Testis (tissue), 3 donors: ENCODE data around the gene OLA1. TPM values are rescaled to one million over a fixed set of nuclear protein-coding genes. Genes with fewer than 3 reads are reported as not detected.

Source experiments
- DNase-seq: peaks from one replicate; pipeline ENCODE4 v3.0.0-alpha.2; 2019
- H3K27ac ChIP-seq, 2 donors: fragments of 200-600 bp; sonication (generic); one replicate each; pipeline ENCODE4 v1.5.1; 2019
- H3K27me3 ChIP-seq: fragments of 200-600 bp; sonication (generic); one replicate; pipeline ENCODE4 v1.5.1; 2019
- H3K36me3 ChIP-seq: fragments of 200-600 bp; sonication (generic); one replicate; pipeline ENCODE4 v1.5.1; 2017; ENCODE audit warnings: low read depth; ENCODE audit errors: missing control alignments
- H3K4me1 ChIP-seq: fragments of 200-600 bp; sonication (generic); one replicate; pipeline ENCODE4 v1.5.1; 2019
- H3K4me3 ChIP-seq, 2 donors: fragments of 200-600 bp; sonication (generic); one replicate each; pipeline ENCODE4 v1.5.1; 2017 to 2019
- H3K9me3 ChIP-seq: fragments of 200-600 bp; sonication (generic); one replicate; pipeline ENCODE4 v1.5.1; 2017
- POLR2A ChIP-seq: fragments of 450-650 bp; IDR thresholded peaks from one replicate; pipeline ENCODE4 v1.6.1; 2017; ENCODE audit warnings: antibody characterized with exemption, mild to moderate bottlenecking, moderate library complexity
- WGBS, 2 donors: methylation state at CpG; one replicate each; pipeline ENCODE4 v1.1.5; 2018; 5-methylcytosine and 5-hydroxymethylcytosine counted together
- intact Hi-C: fragments of 100-400 bp; cut with DNase I; formaldehyde crosslinking; loops from one replicate; pipeline ENCODE4 v1.15.1; 2023; ENCODE audit warnings: low total_unique reads
- polyA plus RNA-seq: library from polyadenylated mRNA; stranded (reverse); fragments of 350-450 nt; fragmentation: Illumina TruSeq; extraction: RNeasy Lipid Tissue Mini Kit (QIAGEN cat#74804); gene quantifications from one replicate; pipeline ENCODE4 v1.2.3, GENCODE V29; 2014; ENCODE audit warnings: low read depth, low replicate concordance; ENCODE audit not compliant: insufficient read depth
- total RNA-seq, 2 donors: library from RNA; depleted of rRNA; stranded (reverse); fragments of >200 nt; gene quantifications; one replicate each; pipeline ENCODE4 v1.2.3, GENCODE V29; 2016
- TF ChIP-seq, protein P1 (sequence below), 3 experiments: fragments of 450-650 bp in 2 of 3; fragments of 200-600 bp in 1 of 3; sonication (generic) in 1 of 3; IDR thresholded peaks; one replicate each; pipeline ENCODE4 v1.5.1; 2016 to 2019; ENCODE audit warnings: antibody characterized with exemption in 3 of 3, mild to moderate bottlenecking in 2 of 3, moderate library complexity in 1 of 3

OLA1 gene
- total and polyA plus RNA-seq, 3 donors from 2014 or later: 58.0 to 118 (median 63.6) TPM

DNA sequence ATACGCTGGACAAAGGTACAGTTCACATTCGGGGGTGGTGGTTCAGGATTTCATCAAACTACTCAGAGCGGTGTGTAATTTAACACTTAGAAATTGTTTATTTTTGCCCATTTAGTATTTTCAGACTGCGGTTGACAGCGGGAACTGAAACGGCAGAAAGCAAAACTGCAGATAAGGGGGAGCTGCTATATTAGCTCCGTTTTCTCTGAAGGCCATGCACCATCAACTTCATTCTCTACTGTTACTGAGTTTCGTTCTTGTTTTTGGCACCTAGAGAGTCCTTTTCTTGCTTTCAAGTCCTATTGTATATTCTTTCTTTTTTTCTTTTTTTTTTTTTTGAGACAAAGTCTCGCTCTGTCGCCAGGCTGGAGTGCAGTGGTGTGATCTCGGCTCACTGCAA is 161.6 kb downstream of the OLA1 start:
- H3K9me3 ChIP-seq: no peaks in the 10 kb centered on the region
- no peaks in the 10 kb centered on the region for H3K36me3 ChIP-seq
- no peak for TF ChIP-seq POLR2A
- TF ChIP-seq, protein P1, sequence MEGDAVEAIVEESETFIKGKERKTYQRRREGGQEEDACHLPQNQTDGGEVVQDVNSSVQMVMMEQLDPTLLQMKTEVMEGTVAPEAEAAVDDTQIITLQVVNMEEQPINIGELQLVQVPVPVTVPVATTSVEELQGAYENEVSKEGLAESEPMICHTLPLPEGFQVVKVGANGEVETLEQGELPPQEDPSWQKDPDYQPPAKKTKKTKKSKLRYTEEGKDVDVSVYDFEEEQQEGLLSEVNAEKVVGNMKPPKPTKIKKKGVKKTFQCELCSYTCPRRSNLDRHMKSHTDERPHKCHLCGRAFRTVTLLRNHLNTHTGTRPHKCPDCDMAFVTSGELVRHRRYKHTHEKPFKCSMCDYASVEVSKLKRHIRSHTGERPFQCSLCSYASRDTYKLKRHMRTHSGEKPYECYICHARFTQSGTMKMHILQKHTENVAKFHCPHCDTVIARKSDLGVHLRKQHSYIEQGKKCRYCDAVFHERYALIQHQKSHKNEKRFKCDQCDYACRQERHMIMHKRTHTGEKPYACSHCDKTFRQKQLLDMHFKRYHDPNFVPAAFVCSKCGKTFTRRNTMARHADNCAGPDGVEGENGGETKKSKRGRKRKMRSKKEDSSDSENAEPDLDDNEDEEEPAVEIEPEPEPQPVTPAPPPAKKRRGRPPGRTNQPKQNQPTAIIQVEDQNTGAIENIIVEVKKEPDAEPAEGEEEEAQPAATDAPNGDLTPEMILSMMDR (IDR thresholded peaks at IDR 0.05): no peak
- no peaks in the 10 kb centered on the region for H3K27me3 ChIP-seq
- WGBS, 2 donors: 91 to 93% methylated on average over 11 of the region's 11 CpGs
- H3K27ac ChIP-seq: no peak overlapping the region
- intact Hi-C loops: no loop called here
- no peaks in the 10 kb centered on the region for H3K4me1 ChIP-seq
- DNase-seq: no peak
- H3K4me3 ChIP-seq: no peak overlapping the region

DNA sequence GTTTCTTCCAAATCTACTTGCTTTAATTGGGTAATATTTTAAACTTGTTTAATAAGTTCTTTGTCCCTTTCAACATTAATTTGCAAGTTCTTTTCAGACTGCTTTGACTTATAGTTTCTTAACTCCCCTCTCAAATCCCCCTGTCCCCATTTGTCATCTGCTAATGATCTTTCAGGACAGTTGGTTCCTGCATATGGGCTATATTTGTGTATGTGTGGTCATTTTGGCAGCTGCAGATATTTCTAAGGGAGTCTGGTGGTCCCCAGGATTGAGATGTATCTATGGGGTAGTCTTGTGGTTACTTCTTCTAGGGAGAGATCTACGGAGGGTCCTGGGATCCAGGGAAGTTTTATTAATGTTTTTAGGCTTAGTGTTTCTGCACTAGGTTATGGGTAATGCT is 162.6 kb downstream of the OLA1 start:
- Histone ChIP-seq H3K27me3 (no peaks in the 10 kb centered on the region), H3K4me1 (no peaks in the 10 kb centered on the region), H3K9me3 (no peaks in the 10 kb centered on the region), H3K4me3 (no peak overlapping the region), H3K27ac (no peak overlapping the region), H3K36me3 (no peaks in the 10 kb centered on the region)
- 75 to 95% methylated on average over 1 of the region's 1 CpG for WGBS, 2 donors
- TF ChIP-seq, protein P1 (IDR thresholded peaks at IDR 0.05): no peak
- TF ChIP-seq POLR2A: no peak
- intact Hi-C loops: no loop called here
- DNase-seq: no peak

DNA sequence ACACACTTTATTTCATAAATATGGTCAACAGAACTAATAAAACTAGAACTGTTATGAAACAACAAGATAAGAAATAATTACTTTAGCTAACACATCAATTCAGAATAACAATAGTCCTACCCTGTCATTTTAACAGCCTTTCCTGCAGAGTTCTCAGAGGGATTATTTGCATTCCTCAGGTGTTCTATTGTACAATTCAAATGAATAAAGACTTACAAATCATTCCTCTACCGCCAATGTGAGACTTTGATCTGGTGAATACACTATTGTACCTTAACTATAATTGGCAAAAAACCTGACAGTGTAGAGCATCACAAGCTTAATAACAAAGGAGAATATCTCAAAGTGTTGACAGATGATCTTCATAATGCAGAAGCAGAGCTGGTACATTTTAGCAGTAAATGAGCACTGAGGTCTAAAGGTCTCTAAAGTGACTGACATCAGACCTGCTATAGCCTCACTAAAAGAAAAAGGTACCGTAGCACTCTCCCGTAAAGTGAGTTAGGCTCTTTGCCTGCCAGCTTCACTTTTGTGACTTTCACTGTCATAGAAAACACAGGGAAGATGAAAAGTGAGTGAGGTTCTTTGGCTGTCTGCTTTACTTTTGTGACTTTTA is 164.4 kb downstream of the OLA1 start:
- WGBS, 2 donors: 88 to 91% methylated on average over 3 of the region's 3 CpGs
- Histone ChIP-seq H3K9me3 (no peaks in the 10 kb centered on the region), H3K27me3 (no peaks in the 10 kb centered on the region), H3K36me3 (no peaks in the 10 kb centered on the region), H3K27ac (no peak overlapping the region), H3K4me1 (no peaks in the 10 kb centered on the region), H3K4me3 (no peak overlapping the region)
- no peak for DNase-seq
- TF ChIP-seq POLR2A: no peak
- TF ChIP-seq, protein P1 (IDR thresholded peaks at IDR 0.05): no peak
- intact Hi-C loops: no loop called here

DNA sequence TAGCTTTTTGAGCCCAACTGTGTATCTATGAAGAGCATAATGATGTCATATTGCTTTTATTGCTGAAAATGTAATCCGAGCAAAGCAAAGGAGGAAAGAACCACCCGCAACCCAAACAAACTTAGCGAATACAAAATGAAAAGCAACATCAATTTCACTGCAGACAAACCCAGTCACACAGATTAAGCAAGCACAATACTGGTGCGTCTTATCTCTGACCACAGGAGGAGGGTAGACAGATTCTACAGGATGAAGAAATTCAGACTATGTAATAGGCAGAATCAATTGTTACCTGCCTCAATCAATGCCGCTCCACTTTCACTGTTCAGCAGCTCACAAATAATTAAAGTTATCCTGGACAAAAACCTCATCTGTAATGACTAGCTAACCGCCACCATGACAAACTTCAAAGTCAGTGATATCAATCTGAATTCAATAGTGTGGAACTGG is 167.6 kb downstream of the OLA1 start:
- Histone ChIP-seq H3K4me3 (no peak overlapping the region), H3K36me3 (no peaks in the 10 kb centered on the region), H3K9me3 (no peaks in the 10 kb centered on the region), H3K27me3 (no peaks in the 10 kb centered on the region), H3K27ac (no peak overlapping the region), H3K4me1 (no peaks in the 10 kb centered on the region)
- 92 to 95% methylated on average over 6 of the region's 6 CpGs for WGBS, 2 donors
- no peak for DNase-seq
- intact Hi-C loops: no loop called here
- no peak for TF ChIP-seq POLR2A
- TF ChIP-seq, protein P1 (IDR thresholded peaks at IDR 0.05): no peak

DNA sequence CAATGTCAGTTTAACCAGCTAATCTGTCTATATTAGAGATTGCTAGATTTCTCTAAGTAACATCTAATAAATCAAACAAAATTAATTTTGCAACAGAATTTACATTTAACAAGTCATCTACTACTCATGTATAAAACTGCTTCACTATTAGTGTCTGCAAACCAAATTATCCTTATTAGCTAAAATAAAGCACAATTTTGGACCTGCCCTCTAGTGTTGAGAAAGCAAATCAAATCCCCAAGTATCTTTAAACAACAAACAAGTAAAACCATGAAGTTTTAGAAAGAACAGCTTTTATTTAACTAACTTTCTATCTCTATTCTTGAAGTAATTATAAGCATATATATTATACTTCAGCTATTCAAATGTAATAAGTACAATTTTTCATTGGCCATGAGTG is 170.1 kb downstream of the OLA1 start:
- Histone ChIP-seq H3K36me3 (no peaks in the 10 kb centered on the region), H3K27ac (no peak overlapping the region), H3K27me3 (no peaks in the 10 kb centered on the region), H3K9me3 (no peaks in the 10 kb centered on the region), H3K4me3 (no peak overlapping the region), H3K4me1 (no peaks in the 10 kb centered on the region)
- TF ChIP-seq POLR2A: no peak
- TF ChIP-seq, protein P1 (IDR thresholded peaks at IDR 0.05): peak; percentile 10 to 47 (median 24)
- intact Hi-C loops: no loop called here
- no peak for DNase-seq
